Measurements from ENCODE around the gene DDX31.

DDX31 gene

DNA sequence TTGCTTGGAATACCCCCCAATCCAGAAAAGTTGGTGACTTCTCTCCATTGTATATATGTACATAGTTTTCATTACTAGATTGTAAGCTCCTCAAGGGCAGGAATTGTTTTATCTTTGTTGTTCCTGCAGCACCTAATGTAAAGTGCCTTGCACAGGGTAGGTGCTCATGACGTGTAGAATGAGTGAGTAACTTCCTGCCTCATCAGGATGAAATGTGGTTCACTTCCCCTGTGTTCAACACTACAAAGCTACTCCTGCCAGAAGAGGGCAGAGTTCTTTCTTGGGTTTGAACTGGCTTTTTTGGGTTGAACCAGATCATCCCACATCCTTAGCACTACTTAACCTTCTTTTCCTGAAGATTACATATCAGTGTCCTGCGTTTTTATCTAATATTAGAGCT, 24.4 kb upstream of the DDX31 start:
- Mint-ChIP-seq H3K4me3 (no peak overlapping the region), H3K9me3 (peaks cover 24% of the 10 kb centered on the region), H3K27ac (no peak overlapping the region), H3K36me3 (ENCODE audit: low read depth) (peaks cover 52% of the 10 kb centered on the region), H3K4me1 (ENCODE audit: low read depth) (no peaks in the 10 kb centered on the region), H3K27me3 (peaks cover 4% of the 10 kb centered on the region)

DNA sequence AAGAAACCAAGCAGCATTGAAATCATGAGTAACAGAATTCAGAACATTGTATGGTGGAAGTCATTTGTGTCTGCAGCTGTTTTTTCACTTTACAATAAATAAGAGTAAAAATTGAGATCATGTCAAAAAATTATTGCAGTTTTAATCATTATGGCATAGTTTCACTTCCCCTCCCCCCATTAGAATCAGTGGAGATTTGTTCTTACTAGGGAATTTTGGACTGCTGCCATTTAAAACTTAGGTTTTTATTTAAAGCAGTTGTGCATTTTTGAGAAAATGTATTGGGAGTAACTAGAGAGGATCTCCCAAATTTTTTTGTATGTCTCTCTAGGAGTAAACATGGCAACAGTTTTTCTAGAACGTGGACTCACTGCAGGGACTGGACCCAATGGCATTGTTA, 20.9 kb upstream of the DDX31 start:
- peak overlapping the region; percentile 5 for H3K4me3 Mint-ChIP-seq
- H3K36me3 Mint-ChIP-seq (ENCODE audit: low read depth), result peaks cover 78% of the 10 kb centered on the region
- no peaks in the 10 kb centered on the region for H3K4me1 Mint-ChIP-seq (ENCODE audit: low read depth)
- peaks cover 7% of the 10 kb centered on the region for H3K9me3 Mint-ChIP-seq
- no peaks in the 10 kb centered on the region for H3K27me3 Mint-ChIP-seq
- H3K27ac Mint-ChIP-seq, result no peak overlapping the region

DNA sequence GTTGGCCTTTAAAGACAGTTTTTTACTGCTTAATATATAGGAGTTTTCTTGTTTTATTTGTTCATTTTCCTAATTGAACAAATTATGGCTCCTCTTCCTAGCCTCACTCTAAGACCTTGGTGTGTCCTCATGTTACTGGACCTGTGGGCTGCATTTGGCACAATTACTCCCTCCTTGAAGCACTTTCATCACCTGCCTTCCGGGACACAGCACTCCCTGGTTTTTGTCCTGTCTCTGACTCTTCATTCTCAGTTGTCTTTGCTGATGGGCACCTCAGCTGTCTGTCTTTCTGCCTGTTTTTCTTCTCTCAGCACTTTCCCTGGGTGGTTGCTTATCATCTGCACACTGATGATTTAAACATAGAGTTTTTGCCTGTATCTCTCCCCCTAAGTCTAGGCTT, 14.1 kb upstream of the DDX31 start:
- no peak overlapping the region for H3K27ac Mint-ChIP-seq
- H3K36me3 Mint-ChIP-seq (ENCODE audit: low read depth), result peaks cover 77% of the 10 kb centered on the region
- H3K4me3 Mint-ChIP-seq, result no peak overlapping the region
- no peaks in the 10 kb centered on the region for H3K9me3 Mint-ChIP-seq
- no peaks in the 10 kb centered on the region for H3K27me3 Mint-ChIP-seq
- H3K4me1 Mint-ChIP-seq (ENCODE audit: low read depth), result peaks cover 28% of the 10 kb centered on the region

DNA sequence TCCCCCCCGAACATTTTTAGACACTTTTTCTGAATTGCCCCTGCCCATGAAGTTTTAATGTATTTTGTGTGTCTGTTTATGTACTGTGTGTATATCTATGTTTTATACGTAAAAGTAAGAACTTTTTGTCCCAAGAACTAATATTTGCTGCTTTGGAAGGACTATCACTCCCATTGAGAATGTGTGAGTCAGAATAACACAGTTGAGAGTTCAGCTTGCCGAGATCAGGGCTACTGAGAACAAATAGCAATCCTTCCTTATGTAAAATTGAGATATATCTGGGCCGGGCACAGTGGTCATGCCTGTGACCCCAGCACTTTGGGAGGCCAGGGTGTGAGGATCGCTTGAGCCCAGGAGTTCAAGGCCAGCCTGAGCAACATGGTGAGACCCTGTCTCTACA, 11.8 kb upstream of the DDX31 start:
- no peak overlapping the region for H3K27ac Mint-ChIP-seq
- peaks cover 72% of the 10 kb centered on the region for H3K36me3 Mint-ChIP-seq (ENCODE audit: low read depth)
- peaks cover 33% of the 10 kb centered on the region for H3K4me1 Mint-ChIP-seq (ENCODE audit: low read depth)
- H3K27me3 Mint-ChIP-seq, result no peaks in the 10 kb centered on the region
- H3K4me3 Mint-ChIP-seq, result no peak overlapping the region
- no peaks in the 10 kb centered on the region for H3K9me3 Mint-ChIP-seq

DNA sequence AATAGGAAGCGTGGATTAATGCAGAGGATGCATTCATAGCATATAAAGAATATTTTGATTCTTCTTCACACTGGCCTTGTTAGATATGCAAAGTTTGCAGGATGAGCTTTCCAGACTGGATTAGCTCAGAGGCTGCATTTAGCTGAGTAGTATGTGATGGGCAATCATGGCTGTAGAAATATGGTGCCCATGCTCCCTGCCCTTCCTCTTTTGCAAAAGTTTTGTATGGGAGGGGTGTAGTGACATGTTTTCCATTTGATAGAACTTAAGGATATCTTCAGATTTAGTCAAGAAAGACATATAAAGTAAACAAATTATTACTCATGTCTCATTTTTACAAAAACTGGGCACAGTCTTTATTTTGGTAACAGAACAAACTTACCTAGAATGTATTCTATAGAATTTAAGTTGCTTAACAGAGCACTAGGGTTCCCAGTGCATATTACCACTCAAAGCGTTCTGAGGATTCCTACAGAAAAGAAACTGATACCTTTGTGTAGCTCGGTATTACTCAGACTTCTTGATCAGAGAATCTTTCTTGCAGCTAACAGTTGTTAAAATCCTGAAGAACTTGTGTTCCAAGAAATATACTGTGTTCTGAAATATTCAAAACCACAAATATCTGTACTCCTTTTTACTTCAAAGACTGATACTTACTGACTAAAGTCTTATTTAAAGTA, 10.3 kb upstream of the DDX31 start:
- Mint-ChIP-seq H3K9me3 (no peaks in the 10 kb centered on the region), H3K4me3 (no peak overlapping the region), H3K27me3 (no peaks in the 10 kb centered on the region), H3K4me1 (ENCODE audit: low read depth) (peaks cover 33% of the 10 kb centered on the region), H3K36me3 (ENCODE audit: low read depth) (peaks cover 57% of the 10 kb centered on the region), H3K27ac (peak overlapping the region; percentile 68)

DNA sequence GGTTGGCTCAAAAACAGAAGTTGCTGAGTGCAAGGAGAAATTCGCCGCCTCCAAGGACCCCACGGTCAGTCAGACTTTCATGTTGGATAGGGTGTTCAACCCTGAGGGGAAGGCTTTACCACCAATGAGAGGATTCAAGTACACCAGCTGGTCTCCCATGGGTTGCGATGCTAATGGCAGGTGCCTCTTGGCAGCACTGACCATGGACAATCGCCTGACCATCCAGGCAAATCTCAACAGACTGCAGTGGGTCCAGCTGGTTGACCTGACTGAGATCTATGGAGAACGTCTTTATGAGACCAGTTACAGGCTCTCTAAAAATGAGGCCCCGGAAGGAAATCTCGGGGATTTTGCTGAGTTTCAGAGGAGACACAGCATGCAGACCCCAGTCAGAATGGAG, 8.2 kb upstream of the DDX31 start:
- Mint-ChIP-seq H3K4me3 (no peak overlapping the region), H3K9me3 (no peaks in the 10 kb centered on the region), H3K36me3 (ENCODE audit: low read depth) (peaks cover 55% of the 10 kb centered on the region), H3K27me3 (no peaks in the 10 kb centered on the region), H3K4me1 (ENCODE audit: low read depth) (peaks cover 41% of the 10 kb centered on the region), H3K27ac (no peak overlapping the region)

DNA sequence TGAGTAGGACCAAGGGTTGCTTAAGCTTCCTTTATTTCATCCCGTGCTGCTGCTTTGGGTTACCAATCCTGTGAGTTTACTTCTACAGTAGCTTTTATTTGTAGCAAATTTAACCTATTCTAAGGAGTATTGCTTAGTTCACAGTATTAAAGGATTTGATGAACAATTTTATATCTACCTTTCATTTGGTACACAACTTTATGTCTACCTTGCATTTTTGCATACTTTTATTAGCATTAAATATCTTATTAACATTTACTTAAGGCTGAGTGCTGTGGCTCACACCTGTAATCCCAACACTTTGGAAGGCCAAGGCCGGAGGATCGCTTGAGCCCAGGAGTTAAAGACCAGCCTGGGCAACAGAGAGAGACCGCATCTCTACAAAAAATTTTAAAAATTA, 4.7 kb upstream of the DDX31 start:
- Mint-ChIP-seq H3K4me1 (ENCODE audit: low read depth) (peaks cover 37% of the 10 kb centered on the region), H3K9me3 (no peaks in the 10 kb centered on the region), H3K27me3 (no peaks in the 10 kb centered on the region), H3K36me3 (ENCODE audit: low read depth) (peaks cover 50% of the 10 kb centered on the region), H3K4me3 (no peak overlapping the region), H3K27ac (no peak overlapping the region)

DNA sequence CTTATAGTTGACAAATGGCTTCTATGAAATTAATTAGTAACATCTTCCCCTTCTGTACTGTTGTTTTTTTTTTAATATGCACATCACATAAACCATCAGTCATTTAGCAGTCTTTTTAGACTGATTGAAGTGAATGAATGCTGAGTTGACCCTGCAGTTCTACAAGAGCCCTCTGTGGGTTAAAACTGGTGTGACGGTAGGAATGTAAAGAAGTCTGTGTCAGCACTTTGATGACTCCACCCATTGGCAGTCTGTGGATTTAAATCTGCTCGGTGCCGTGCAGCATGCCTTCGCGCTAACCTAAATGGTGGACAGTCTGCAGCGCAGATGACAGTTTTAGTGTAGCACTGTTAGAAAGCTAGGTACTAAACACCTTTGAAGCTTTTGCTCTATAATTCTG, 3.6 kb upstream of the DDX31 start:
- Mint-ChIP-seq H3K4me3 (peak overlapping the region; percentile 50), H3K4me1 (ENCODE audit: low read depth) (peaks cover 35% of the 10 kb centered on the region), H3K9me3 (no peaks in the 10 kb centered on the region), H3K27ac (peak overlapping the region; percentile 1), H3K27me3 (no peaks in the 10 kb centered on the region), H3K36me3 (ENCODE audit: low read depth) (peaks cover 40% of the 10 kb centered on the region)

DNA sequence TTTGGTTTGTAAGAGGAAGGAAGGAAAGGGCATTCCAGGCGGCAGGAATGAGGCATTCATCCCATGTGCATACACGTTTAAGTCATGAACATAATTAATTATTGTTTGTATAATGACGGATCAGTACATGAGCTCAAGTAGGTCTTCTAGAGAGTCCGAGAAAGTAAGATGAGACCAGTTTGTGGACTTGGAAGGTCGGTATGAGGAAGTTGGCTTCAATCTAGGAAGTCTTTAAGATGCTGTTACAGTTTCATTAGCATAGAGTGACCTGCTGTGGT, 2.6 kb upstream of the DDX31 start:
- Mint-ChIP-seq H3K4me1 (ENCODE audit: low read depth) (peaks cover 45% of the 10 kb centered on the region), H3K27me3 (no peaks in the 10 kb centered on the region), H3K9me3 (no peaks in the 10 kb centered on the region), H3K36me3 (ENCODE audit: low read depth) (peaks cover 39% of the 10 kb centered on the region), H3K27ac (peak overlapping the region; percentile 5), H3K4me3 (peak overlapping the region; percentile 92)

DNA sequence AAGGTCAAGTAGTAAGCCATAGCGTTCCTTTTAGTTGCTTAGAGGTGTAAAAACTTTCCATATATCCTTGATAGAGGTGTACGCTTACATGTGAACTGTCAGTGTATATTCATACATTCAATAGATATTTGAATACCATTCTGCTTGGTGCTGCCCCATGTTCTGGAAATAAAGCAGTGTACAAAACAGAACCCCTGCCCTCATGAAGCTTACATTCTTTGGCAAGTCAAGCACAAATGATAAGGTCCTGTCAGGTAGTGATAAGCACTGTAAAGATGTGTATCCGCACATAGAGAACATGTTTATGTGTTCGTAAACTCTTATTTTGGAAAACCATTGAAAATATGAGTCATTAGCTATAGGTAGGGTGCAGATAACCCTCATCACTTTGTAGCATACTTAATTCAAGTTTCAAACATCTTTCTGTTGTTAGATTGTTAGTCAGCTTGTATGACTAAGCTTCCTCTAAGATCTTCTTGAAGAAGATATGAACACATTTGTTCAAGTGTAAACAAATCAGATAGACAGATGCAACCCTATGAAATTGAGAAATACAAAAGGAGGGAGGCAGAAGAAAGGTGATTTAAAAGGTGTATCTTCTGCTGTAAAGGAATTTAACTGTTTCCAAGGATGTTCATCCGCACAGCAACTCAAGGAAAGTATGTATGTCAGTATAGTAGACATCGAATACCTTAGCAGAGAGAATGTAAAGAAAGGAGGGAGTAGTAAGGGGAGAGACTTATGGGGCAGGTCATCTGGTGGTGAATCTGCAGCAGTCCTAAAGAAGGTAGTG, 2.0 kb upstream of the DDX31 start:
- peaks cover 44% of the 10 kb centered on the region for H3K4me1 Mint-ChIP-seq (ENCODE audit: low read depth)
- peaks cover 36% of the 10 kb centered on the region for H3K36me3 Mint-ChIP-seq (ENCODE audit: low read depth)
- H3K27me3 Mint-ChIP-seq, result no peaks in the 10 kb centered on the region
- peak overlapping the region; percentile 92 for H3K27ac Mint-ChIP-seq
- peak overlapping the region; percentile 92 for H3K4me3 Mint-ChIP-seq
- H3K9me3 Mint-ChIP-seq, result no peaks in the 10 kb centered on the region

DNA sequence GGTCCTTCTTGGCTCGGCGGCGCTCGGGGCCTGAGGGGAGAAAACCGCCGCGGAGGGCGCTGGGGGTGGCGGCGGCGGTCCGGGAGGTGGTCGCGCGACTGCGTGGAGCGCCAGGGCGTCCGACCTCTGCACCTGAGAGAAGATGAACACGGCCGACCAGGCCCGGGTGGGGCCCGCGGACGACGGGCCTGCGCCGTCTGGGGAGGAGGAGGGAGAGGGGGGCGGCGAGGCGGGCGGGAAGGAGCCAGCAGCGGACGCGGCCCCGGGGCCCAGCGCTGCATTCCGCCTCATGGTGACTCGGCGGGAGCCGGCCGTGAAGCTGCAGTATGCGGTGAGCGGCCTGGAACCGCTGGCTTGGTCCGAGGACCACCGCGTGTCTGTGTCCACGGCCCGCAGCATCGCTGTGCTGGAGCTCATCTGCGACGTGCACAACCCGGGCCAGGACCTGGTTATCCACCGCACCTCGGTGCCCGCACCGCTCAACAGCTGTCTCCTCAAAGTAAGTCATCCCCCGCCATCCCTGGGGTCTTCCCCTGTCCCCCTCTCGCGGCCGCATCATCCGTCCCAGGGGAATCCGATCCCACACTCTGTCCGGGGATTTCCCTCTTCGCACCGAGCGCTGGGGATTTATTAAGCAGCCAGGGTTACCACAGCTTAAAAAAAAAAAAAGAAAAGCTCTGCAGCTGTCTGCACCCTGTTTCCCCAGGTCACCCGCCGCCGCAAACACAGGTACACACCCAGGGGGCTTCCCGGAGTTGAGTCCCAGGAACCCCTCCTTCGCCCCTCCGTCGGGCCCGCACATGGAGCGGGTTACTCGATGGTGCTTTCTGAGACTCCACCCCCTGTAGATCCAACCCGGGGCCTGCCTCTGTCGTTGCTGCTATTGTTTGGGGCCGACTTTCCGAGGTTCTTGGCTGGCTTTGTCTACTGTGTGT, 941 bp upstream of the DDX31 start, which contains the start of gene GTF3C4:
TSS of gene GTF3C4 (plus strand) at position 8 of the 935 bp plus-strand sequence. CDS start at position 143, 135 bp downstream.
- H3K27me3 Mint-ChIP-seq, result no peaks in the 10 kb centered on the region
- peaks cover 46% of the 10 kb centered on the region for H3K4me1 Mint-ChIP-seq (ENCODE audit: low read depth)

DNA sequence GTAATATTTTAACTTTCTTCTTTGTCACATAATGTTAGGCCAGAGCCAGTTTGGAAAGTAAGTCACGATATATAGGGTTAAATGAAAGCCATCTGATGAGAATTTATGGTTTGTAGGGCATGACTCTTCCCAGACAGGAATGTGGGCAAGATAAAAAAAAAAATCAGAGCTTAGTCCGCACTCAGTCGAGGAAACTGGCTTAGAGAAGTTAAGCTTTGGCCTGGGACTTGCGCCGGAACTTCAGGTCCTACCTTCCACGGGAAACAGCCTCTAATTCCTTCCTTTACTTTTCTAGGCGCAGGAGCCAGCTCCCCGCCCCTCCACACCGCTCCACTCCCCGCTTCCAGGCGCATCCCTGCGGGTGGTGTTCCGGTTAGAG, 475 bp downstream of the DDX31 start:
- H3K27me3 Mint-ChIP-seq, result no peaks in the 10 kb centered on the region
- peaks cover 47% of the 10 kb centered on the region for H3K4me1 Mint-ChIP-seq (ENCODE audit: low read depth)
- H3K4me3 Mint-ChIP-seq, result peak overlapping the region; percentile 92
- H3K9me3 Mint-ChIP-seq, result no peaks in the 10 kb centered on the region
- peak overlapping the region; percentile 91 for H3K27ac Mint-ChIP-seq
- H3K36me3 Mint-ChIP-seq (ENCODE audit: low read depth), result peaks cover 36% of the 10 kb centered on the region

More for the DNA sequence above, 941 bp upstream of the DDX31 start, which contains the start of gene GTF3C4:
- Mint-ChIP-seq H3K36me3 (ENCODE audit: low read depth) (peaks cover 36% of the 10 kb centered on the region), H3K4me3 (peak within 1 kb of the TSS; percentile 92), H3K9me3 (no peaks in the 10 kb centered on the region), H3K27ac (peak within 1 kb of the TSS; percentile 92)

DNA sequence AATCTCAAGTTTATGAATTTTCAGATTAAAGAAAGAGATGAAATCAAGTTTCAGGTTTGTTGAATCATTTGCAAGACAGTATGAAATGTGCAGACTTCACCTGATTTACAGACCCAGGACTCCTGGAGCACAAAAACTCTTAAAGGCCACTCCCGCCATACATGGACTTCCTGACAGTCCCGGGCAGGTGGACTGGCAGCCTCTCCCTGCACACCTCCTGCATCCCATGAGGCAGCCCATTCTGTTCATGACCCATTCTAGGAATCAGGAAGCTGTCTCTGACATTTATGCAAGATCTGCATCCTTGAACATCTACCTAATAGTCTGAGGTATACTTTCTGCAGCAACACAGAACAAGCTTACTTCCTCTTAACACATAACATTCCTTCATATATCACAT, 5.9 kb downstream of the DDX31 start:
- H3K27ac Mint-ChIP-seq, result no peak overlapping the region
- no peaks in the 10 kb centered on the region for H3K9me3 Mint-ChIP-seq
- peaks cover 21% of the 10 kb centered on the region for H3K4me1 Mint-ChIP-seq (ENCODE audit: low read depth)
- H3K27me3 Mint-ChIP-seq, result no peaks in the 10 kb centered on the region
- no peak overlapping the region for H3K4me3 Mint-ChIP-seq
- H3K36me3 Mint-ChIP-seq (ENCODE audit: low read depth), result peaks cover 30% of the 10 kb centered on the region

DNA sequence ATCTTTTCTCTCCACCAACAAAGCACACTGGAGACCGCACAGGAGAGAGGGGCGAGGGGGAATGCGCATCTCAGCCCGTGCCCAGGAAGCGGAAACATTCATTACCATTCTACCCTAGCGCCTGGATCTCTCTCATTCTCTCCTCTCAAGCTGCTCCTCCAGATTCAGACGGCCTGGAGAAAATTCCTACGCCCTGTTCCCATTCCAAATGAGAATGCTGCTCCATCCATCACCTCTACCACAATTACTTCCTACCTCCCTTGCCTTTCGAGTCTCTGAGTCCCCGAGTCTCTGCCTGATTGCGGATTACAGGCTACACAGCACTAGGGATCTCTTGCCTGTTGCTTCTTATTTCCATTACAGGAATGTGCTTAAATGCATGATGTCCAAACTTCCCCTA, 6.7 kb downstream of the DDX31 start:
- Mint-ChIP-seq H3K4me1 (ENCODE audit: low read depth) (peaks cover 13% of the 10 kb centered on the region), H3K4me3 (no peak overlapping the region)

More for the DNA sequence above, 6.7 kb downstream of the DDX31 start:
- peaks cover 33% of the 10 kb centered on the region for H3K36me3 Mint-ChIP-seq (ENCODE audit: low read depth)
- no peak overlapping the region for H3K27ac Mint-ChIP-seq
- H3K27me3 Mint-ChIP-seq, result no peaks in the 10 kb centered on the region
- no peaks in the 10 kb centered on the region for H3K9me3 Mint-ChIP-seq

Measured in stimulated activated naive CD8-positive, alpha-beta T cell treated with anti-CD3 and anti-CD28 coated beads, Interleukin-15, Interleukin-2, amounts not matched to agents 100 ng/mL and 50 ng/mL, for 24 hours (primary cell).